ENCODE results near the gene TERT. TPM values are rescaled to one million over a fixed set of nuclear protein-coding genes. Genes with fewer than 3 reads are reported as not detected.

The TERT gene
- total RNA-seq, 2 experiments from 2014 or later = 0.36 TPM; not detected in 1

DNA sequence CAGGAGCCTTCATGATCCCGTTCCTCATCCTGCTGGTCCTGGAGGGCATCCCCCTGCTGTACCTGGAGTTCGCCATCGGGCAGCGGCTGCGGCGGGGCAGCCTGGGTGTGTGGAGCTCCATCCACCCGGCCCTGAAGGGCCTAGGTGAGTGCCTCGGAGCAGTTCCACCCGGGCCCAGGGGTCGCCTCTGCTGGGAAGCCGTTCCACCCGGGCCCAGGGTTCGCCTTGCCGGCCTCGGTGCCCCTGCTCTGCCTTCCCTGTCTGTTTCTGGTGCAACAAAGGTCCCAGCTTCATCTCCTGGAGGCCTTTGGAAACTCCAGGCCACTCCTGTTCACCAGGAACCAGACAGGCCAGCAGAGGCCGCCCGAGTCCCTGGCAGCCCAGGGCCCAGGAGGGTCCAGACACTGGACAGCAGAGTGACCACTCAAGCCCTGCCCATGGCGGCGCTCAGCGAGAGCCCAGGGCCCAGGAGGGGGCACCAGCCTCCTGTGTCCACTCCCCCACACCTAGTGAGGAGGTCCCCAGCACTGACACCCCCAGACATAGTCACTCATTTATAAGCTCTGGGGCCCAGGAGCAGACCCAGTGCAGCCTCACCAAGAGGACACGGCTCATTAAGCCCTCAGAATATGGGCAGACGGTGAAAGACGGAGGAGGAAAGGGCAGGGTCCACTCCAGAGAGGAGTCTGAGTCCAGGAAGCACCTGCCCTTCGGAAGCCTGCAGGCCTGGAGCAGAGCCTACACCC, 86.0 kb downstream of the TERT start:
- no peak overlapping the region for H3K4me3 Mint-ChIP-seq
- no peak overlapping the region for H3K27ac Mint-ChIP-seq
- H3K9me3 Mint-ChIP-seq = no peaks in the 10 kb centered on the region
- POLR2A ChIA-PET = no interaction called here
- H3K36me3 Mint-ChIP-seq = no peaks in the 10 kb centered on the region
- DNase-seq = no peak
- peaks cover 6% of the 10 kb centered on the region for H3K27me3 Mint-ChIP-seq
- H3K4me1 Mint-ChIP-seq = no peaks in the 10 kb centered on the region
- ATAC-seq (ENCODE audit: low read depth) = no peak

DNA sequence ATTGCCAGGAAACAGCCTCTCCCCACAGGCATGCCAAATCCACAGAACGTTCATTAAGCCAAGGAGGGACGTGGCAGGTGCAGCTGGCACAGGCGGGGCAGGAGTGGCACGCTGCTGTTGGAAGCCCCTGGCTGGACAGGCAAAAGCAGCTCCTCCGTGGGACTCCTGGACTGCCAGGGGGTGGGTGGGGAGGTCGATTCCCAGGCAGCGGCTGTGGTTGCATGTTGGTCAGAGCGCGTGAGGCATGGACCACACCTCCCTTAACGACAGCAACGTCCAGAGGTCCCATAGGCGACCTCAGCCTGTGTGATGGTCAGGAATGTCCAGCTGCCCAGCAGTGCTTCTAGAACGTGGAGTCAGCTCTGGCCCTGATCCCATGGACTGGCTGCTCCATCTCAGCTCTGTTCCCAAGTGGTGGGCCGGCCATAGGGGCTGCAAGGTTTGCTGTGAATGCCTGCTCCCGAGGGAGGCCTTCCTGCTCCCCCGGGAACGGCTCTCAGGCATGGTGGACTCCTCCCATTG, 86.6 kb downstream of the TERT start:
- Mint-ChIP-seq H3K36me3 (no peaks in the 10 kb centered on the region), H3K9me3 (no peaks in the 10 kb centered on the region), H3K27ac (no peak overlapping the region), H3K4me1 (no peaks in the 10 kb centered on the region), H3K27me3 (peaks cover 6% of the 10 kb centered on the region), H3K4me3 (no peak overlapping the region)
- DNase-seq = no peak
- no peak for ATAC-seq (ENCODE audit: low read depth)
- POLR2A ChIA-PET = no interaction called here

DNA sequence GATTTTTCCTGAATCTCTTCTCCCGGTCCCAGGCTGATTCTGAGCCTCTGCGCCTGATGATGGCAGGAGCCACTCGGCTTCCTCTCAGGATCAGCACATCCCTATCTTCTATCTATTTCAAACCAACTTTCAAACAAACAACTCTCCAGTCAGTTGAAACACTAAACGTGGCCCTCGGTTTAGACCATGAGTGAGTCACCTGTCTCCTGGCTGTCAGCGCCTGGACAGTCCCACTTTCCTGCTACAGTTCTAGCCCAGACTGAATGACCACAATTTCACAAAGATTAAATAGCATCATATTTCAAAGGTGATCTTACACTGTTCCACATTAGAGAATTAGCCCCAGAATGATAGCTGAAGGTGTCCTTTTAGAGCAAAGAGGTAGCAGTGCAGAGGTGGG, 87.3 kb downstream of the TERT start:
- DNase-seq = no peak
- Mint-ChIP-seq H3K4me3 (no peak overlapping the region), H3K27me3 (peaks cover 6% of the 10 kb centered on the region), H3K36me3 (no peaks in the 10 kb centered on the region), H3K4me1 (no peaks in the 10 kb centered on the region), H3K9me3 (no peaks in the 10 kb centered on the region), H3K27ac (no peak overlapping the region)
- POLR2A ChIA-PET = no interaction called here
- no peak for ATAC-seq (ENCODE audit: low read depth)

DNA sequence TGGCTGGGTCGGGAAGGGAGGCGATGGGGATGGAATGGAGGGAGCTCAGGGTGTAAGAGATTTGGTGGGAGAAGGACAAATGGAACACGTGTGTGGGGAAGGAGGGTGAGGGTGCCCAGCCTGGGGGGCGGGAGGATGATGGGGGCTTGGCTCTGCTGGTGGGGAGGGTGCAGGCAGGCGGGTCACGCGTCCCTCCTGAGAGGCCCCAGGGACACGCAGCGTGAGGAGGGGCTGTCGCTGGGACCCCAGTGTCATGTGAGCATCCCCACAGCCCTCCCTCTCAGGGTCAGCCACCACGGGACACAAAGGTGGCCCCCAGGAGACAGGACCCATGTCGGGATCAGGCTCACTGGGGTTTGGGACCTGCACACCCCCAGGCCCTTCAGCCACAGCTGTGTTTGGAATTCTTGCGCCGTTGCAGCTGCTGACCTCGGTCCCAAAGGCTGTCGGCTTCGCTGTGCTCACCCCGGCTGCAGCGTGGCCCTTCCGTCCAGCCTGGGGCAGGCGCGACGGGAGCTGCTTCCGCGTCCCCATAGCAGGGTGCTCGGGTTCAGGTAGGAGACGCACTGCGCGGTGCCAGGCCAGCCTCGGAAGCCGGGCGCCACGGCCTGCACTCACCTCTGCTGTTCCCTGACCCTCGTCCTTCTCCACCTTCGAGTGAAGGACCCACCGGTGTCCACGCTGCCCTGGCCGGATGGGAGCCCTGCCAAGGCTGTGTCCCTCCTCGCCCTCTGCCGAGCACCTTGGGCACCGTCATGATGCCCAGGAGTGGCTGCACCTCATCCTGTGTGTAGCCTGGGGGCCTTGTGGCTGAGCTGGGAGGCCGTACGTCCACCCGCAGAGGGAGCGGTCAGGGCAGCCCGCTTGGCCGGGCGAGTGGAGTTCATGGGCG, 88.1 kb downstream of the TERT start:
- no peak for DNase-seq
- POLR2A ChIA-PET = no interaction called here
- no peak overlapping the region for H3K4me3 Mint-ChIP-seq
- no peaks in the 10 kb centered on the region for H3K36me3 Mint-ChIP-seq
- no peak overlapping the region for H3K27ac Mint-ChIP-seq
- H3K4me1 Mint-ChIP-seq = no peaks in the 10 kb centered on the region
- peaks cover 6% of the 10 kb centered on the region for H3K27me3 Mint-ChIP-seq
- no peaks in the 10 kb centered on the region for H3K9me3 Mint-ChIP-seq
- no peak for ATAC-seq (ENCODE audit: low read depth)

DNA sequence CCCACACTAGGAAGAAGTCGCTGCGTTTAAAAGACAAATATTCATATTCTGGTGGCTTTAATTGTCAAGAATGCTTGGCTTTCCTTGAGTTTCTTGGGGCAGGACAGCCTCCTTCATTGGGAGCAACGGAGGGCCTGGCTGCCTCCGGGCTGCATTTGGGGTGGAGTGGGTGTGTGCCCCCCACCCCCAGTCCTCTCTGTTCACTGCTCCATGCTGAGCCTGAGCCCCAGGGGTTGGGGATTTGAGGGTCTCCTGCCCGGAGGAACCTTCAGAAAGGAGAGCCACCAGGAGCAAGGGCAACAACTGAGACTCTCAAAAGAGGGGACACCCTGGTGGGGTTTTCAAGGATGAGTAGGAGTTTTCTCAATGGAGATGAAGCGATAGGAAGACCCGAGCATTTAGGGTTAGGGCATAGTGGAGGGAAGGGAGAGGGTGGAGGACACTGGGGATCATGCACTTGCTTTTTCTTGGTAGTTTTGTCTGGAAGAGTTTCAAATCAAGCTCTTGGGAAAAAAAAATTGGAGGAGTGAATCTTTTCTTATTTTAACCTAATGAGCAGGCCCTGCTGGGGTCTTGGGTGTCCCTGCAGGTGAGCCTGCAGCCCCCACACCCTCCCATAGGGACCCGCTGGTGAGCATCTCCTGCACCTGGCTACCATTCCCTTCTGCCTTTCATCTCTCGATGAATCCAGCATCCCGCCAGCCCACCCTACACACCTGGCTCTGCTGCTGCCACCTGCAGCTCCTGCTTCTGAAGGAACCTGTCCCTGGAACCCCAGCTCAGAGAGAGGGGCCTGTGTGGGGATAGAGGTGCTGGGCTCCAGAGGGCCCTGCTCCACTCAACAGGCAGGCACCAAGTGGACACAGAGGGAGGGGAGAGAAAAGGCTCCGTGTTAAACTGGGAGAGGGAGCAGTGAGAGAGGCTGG, 89.3 kb downstream of the TERT start:
- Mint-ChIP-seq H3K27me3 (peaks cover 6% of the 10 kb centered on the region), H3K4me1 (no peaks in the 10 kb centered on the region), H3K4me3 (no peak overlapping the region), H3K36me3 (no peaks in the 10 kb centered on the region), H3K27ac (no peak overlapping the region), H3K9me3 (no peaks in the 10 kb centered on the region)
- ATAC-seq (ENCODE audit: low read depth) (no peak), DNase-seq (no peak)
- POLR2A ChIA-PET = no interaction called here

DNA sequence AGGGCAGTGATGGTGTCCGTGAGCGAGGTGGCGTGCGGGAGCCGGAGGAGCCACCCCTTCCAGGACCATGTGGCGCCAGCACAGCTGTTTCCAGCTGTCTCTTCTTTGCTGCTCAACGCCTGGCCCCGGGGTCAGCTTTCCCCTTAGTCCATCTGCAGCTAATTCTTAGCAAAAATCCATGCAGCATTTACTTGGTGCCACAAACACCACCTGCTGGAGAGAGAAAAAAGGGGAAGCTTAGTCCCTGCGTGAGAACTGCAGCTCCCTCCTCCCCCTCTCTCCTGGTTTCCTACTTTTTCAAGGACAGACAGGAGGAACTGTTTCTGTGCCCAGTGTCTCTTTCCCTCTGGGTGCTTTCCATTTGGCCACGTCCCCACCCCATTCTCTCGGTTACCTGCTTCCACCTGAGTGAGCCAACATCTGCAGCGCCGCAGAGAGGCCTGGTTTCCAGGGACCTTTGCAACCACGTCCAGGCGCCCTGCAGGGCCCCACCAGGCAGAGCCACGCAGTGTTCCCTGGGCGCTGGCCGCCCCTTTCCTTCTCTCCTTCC, 90.1 kb downstream of the TERT start:
- no peak for DNase-seq
- Mint-ChIP-seq H3K27ac (no peak overlapping the region), H3K27me3 (peaks cover 6% of the 10 kb centered on the region), H3K4me3 (no peak overlapping the region), H3K36me3 (no peaks in the 10 kb centered on the region), H3K9me3 (no peaks in the 10 kb centered on the region), H3K4me1 (no peaks in the 10 kb centered on the region)
- no peak for ATAC-seq (ENCODE audit: low read depth)
- POLR2A ChIA-PET = no interaction called here

DNA sequence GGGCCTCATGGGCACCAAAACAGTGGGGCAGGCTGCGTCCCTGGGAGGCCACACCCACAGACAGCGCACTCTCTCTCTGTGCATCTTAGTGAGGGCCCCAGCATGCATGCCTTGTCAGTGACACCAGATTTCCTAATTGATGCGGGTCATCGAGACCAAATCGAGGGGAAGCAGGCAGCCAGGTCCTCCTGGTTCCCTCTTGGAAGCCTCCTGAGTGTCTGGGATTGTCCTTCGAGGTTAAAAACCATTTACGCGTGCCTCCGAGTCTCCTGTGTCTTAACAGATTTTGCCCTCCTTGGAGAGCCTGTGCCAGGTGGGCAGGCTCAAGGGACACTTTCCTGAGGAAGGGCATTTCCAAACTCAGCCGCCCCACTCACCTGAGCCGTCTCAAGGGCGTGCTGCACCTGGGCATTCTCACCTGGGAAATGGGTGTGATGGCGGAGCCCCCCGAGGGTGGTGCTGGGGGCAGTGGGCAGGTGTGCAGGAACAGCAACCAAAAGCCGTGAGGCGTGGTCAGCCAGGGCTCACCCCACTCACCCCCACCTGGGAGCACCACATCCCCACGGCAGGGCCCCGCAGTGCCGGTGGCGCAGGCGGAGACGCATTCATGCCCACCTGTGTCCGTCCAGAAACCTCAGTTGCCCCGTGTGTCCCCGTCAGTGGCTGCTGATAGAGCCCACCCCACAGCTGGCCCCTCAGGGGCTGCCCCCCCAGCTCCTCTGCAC, 90.7 kb downstream of the TERT start:
- ATAC-seq (ENCODE audit: low read depth) = no peak
- no peak overlapping the region for H3K27ac Mint-ChIP-seq
- POLR2A ChIA-PET = no interaction called here
- H3K27me3 Mint-ChIP-seq = peaks cover 6% of the 10 kb centered on the region
- DNase-seq = no peak
- H3K4me1 Mint-ChIP-seq = no peaks in the 10 kb centered on the region
- no peak overlapping the region for H3K4me3 Mint-ChIP-seq
- no peaks in the 10 kb centered on the region for H3K9me3 Mint-ChIP-seq
- no peaks in the 10 kb centered on the region for H3K36me3 Mint-ChIP-seq

DNA sequence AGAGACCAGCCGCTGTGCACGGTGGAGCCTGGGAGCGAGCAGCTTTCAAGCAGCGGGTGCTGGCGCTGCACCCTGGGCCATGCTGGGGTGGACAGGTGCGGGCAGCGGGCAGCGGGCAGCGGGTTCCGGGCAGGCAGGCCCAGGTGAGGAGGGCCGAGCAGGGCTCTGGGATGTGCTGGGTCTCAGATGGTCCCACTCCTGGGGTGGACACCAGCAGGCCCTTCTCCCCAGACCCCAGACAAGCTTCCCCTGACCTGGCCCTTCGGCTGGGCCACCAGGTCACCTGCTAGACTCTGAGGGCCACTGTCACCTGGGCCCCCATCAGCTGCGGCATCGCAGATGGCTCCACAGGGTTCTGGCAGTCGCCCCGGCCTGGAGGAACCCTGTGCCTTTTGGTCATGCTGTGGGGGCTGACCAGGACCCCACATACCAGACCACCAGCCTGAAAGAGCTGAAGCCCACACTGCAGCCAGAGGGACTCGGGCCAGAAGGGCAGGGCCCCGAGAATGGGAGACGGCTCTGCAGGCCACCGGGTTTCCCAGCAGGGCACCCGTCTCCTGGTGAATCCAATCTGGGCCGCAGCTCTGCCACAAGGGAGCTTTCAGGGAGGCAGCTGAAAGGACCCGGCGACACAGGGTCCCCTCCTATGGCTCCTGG, 91.4 kb downstream of the TERT start:
- H3K27me3 Mint-ChIP-seq = peaks cover 6% of the 10 kb centered on the region
- ATAC-seq (ENCODE audit: low read depth) (no peak), DNase-seq (peak; percentile 25)
- POLR2A ChIA-PET = no interaction called here
- no peak overlapping the region for H3K4me3 Mint-ChIP-seq
- no peaks in the 10 kb centered on the region for H3K9me3 Mint-ChIP-seq
- H3K4me1 Mint-ChIP-seq = no peaks in the 10 kb centered on the region
- H3K36me3 Mint-ChIP-seq = no peaks in the 10 kb centered on the region
- no peak overlapping the region for H3K27ac Mint-ChIP-seq

Small RNAs within 50 kb of the gene (microRNA-seq; reads per million reads assigned to microRNA genes)
- gene MIR4457 = not detected

Other genes starting within 250 kb of the TERT start
- 10 to 100 TPM; 31.5 to 37.5 TPM for gene SLC12A7, start 183.0 kb downstream of the TERT start, total RNA-seq
- gene SLC6A19, start 93.5 kb downstream of the TERT start, total RNA-seq = not detected
- gene SLC6A18, start 69.7 kb downstream of the TERT start, total RNA-seq = not detected
- 10 to 100 TPM; 80.9 to 82.7 TPM for gene CLPTM1L, start 50.0 kb upstream of the TERT start, total RNA-seq
- gene SLC6A3, start 150.4 kb upstream of the TERT start, total RNA-seq = under 1 TPM in 1 of 2 experiments, not detected in 1; 0.08 TPM
- gene LPCAT1, start 228.9 kb upstream of the TERT start, total RNA-seq = 10 to 100 TPM; 70.8 to 72.2 TPM